ENCODE data around the gene ZNF155.
A peak's percentile ranks its signal among the peaks of the same experiment; 100 is the strongest.

ZNF155 gene

GRCh38 chr19:44007473-44007872 is 23.5 kb downstream of the ZNF155 start:
- H3K4me3 ChIP-seq (ENCODE audit: low read depth, low read length), result no peak overlapping the region
- no peak for TF ChIP-seq CTCF (IDR thresholded peaks at IDR 0.05; ENCODE audit: borderline replicate concordance, insufficient read depth, low read depth, low read length)

GRCh38 chr19:44010468-44010867 is 26.5 kb downstream of the ZNF155 start:
- TF ChIP-seq CTCF (IDR thresholded peaks at IDR 0.05; ENCODE audit: borderline replicate concordance, insufficient read depth, low read depth, low read length), result no peak
- no peak overlapping the region for H3K4me3 ChIP-seq (ENCODE audit: low read depth, low read length)

- TF ChIP-seq CTCF (IDR thresholded peaks at IDR 0.05; ENCODE audit: borderline replicate concordance, insufficient read depth, low read depth, low read length), result no peak
- no peak overlapping the region for H3K4me3 ChIP-seq (ENCODE audit: low read depth, low read length)
Measured at GRCh38 chr19:44019498-44019897, 35.5 kb downstream of the ZNF155 start.

- no peak for TF ChIP-seq CTCF (IDR thresholded peaks at IDR 0.05; ENCODE audit: borderline replicate concordance, insufficient read depth, low read depth, low read length)
- H3K4me3 ChIP-seq (ENCODE audit: low read depth, low read length), result no peak overlapping the region
Measured at GRCh38 chr19:44021221-44021620, 37.2 kb downstream of the ZNF155 start.

GRCh38 chr19:44024900-44025216 is 40.9 kb downstream of the ZNF155 start:
- no peak for TF ChIP-seq CTCF (IDR thresholded peaks at IDR 0.05; ENCODE audit: borderline replicate concordance, insufficient read depth, low read depth, low read length)
- peak overlapping the region; percentile 72 for H3K4me3 ChIP-seq (ENCODE audit: low read depth, low read length)

- peak within 1 kb of the TSS; percentile 72 for H3K4me3 ChIP-seq (ENCODE audit: low read depth, low read length)
- TF ChIP-seq CTCF (IDR thresholded peaks at IDR 0.05; ENCODE audit: borderline replicate concordance, insufficient read depth, low read depth, low read length), result no peak
Measured at GRCh38 chr19:44025217-44025936, 41.4 kb downstream of the ZNF155 start, which contains the start of gene ZNF222. Gene ZNF222, plus strand, starts transcription at chr19:44025379. Its CDS starts 58 bp downstream, at chr19:44025437.

GRCh38 chr19:44026622-44027021 is 42.6 kb downstream of the ZNF155 start:
- TF ChIP-seq CTCF (IDR thresholded peaks at IDR 0.05; ENCODE audit: borderline replicate concordance, insufficient read depth, low read depth, low read length), result no peak
- no peak overlapping the region for H3K4me3 ChIP-seq (ENCODE audit: low read depth, low read length)

Measured in GM12875 (cell line).